AG09309 (cell line): ENCODE measurements around the gene AVEN.

Source experiments
- DNase-seq: peaks from one replicate; pipeline ENCODE4 v3.0.0-alpha.2; 2010; ENCODE audit warnings: low read depth
- H3K4me3 ChIP-seq: 2 replicates; pipeline ENCODE4 v1.5.1; 2011; ENCODE audit warnings: mild to moderate bottlenecking, low read depth, low read length, moderate library complexity; ENCODE audit not compliant: control insufficient read depth
- CTCF ChIP-seq: IDR thresholded peaks from 2 replicates; pipeline ENCODE4 v1.5.1; 2011; ENCODE audit warnings: mild to moderate bottlenecking, low read depth, low read length, inconsistent platforms; ENCODE audit not compliant: insufficient read depth, control insufficient read depth; ENCODE audit errors: missing control alignments

The AVEN gene

GRCh38 chr15:33834892-33835743 lies 203.9 kb downstream of the AVEN start:
- no peak overlapping the region for H3K4me3 ChIP-seq
- TF ChIP-seq CTCF, result no peak
- DNase-seq, result peak; percentile 14

- DNase-seq, result no peak
- TF ChIP-seq CTCF, result no peak
- H3K4me3 ChIP-seq, result no peak overlapping the region
Measured at GRCh38 chr15:33831646-33832045, 207.4 kb downstream of the AVEN start.

- no peak overlapping the region for H3K4me3 ChIP-seq
- no peak for TF ChIP-seq CTCF
- no peak for DNase-seq
Measured at GRCh38 chr15:33830351-33830750, 208.7 kb downstream of the AVEN start.

- TF ChIP-seq CTCF, result no peak
- H3K4me3 ChIP-seq, result no peak overlapping the region
- DNase-seq, result no peak
Measured at GRCh38 chr15:33826201-33826600, 212.8 kb downstream of the AVEN start.

GRCh38 chr15:33825453-33825852 lies 213.6 kb downstream of the AVEN start:
- TF ChIP-seq CTCF, result no peak
- H3K4me3 ChIP-seq, result no peak overlapping the region
- DNase-seq, result no peak

GRCh38 chr15:33823119-33823518 lies 215.9 kb downstream of the AVEN start:
- no peak for TF ChIP-seq CTCF
- DNase-seq, result no peak
- no peak overlapping the region for H3K4me3 ChIP-seq
